ENCODE data around the gene FAM149A.
A peak's percentile ranks its signal among the peaks of the same experiment; 100 is the strongest.

The FAM149A gene

DNA sequence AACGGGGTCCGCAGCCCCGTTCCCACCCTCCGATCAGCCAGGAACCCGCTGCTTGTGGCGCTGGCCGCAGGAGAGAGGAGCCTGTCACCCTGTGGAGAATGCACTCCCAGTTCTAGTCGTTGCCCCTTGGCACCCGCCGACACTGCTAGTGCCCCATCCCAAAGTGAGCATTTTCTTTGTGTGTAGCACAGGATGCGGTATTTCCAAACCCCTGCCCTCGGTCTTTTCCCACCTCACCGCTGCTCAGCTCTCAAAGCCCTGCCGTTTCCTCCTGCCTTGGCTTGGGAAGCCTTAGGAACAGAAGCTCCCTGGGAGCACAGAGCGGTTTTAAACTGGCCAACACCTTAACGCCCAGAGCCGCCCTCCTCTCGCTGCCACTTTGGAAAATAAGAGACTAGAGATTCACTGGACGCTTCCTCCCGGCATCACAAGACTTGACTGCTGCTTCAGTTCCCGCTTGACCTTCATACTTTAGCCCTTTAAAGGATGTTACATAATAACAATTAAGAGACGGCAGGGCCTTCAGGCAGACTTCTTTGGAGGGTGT lies 87.6 kb downstream of the FAM149A start (continued):
- TF ChIP-seq ZBTB20 (tag by site-specific recombination; IDR thresholded peaks at IDR 0.05) (peak; percentile 75), ZNF350 (tag by site-specific recombination; IDR thresholded peaks at IDR 0.05) (no peak), ZBTB17 (tag by site-specific recombination; IDR thresholded peaks at IDR 0.05) (peak; percentile 57; the same call in 1 of the 2 replicates), ZEB2 (tag by site-specific recombination; IDR thresholded peaks at IDR 0.05) (no peak), ZNF10 (tag by site-specific recombination; IDR thresholded peaks at IDR 0.05) (no peak), ZNF19 (tag by site-specific recombination; IDR thresholded peaks at IDR 0.05; ENCODE audit: low read depth) (no peak), ZXDB (tag by site-specific recombination; IDR thresholded peaks at IDR 0.05) (no peak), KLF8 (tag by site-specific recombination; IDR thresholded peaks at IDR 0.05) (no peak), ZNF114 (tag by site-specific recombination; IDR thresholded peaks at IDR 0.05) (no peak), ZIC2 (tag by site-specific recombination; IDR thresholded peaks at IDR 0.05) (peak; percentile 70), REPIN1 (tag by site-specific recombination; IDR thresholded peaks at IDR 0.05; ENCODE audit: low read depth) (no peak), ZBTB8A (tag by site-specific recombination; IDR thresholded peaks at IDR 0.05) (peak; percentile 48; the same call in 1 of the 2 replicates), FEZF1 (tag by site-specific recombination; IDR thresholded peaks at IDR 0.05) (0 out of 2 replicates have a peak, but pooled peaks have one; percentile 11), ZNF23 (tag by site-specific recombination; IDR thresholded peaks at IDR 0.05; ENCODE audit: borderline replicate concordance) (no peak), KLF10 (tag by site-specific recombination; IDR thresholded peaks at IDR 0.05) (no peak), SETDB1 (IDR thresholded peaks at IDR 0.05; ENCODE audit: insufficient read length, low read length) (no peak), ZNF354C (tag by site-specific recombination; IDR thresholded peaks at IDR 0.05; ENCODE audit: borderline replicate concordance, low read depth) (no peak), ZNF366 (tag by site-specific recombination; conservative IDR thresholded peaks at IDR 0.05) (no peak), ZNF501 (tag by site-specific recombination; IDR thresholded peaks at IDR 0.05) (no peak), ZNF112 (tag by site-specific recombination; IDR thresholded peaks at IDR 0.05) (no peak), ZNF184 (tag by site-specific recombination; IDR thresholded peaks at IDR 0.05) (no peak), SALL2 (tag by site-specific recombination; IDR thresholded peaks at IDR 0.05; ENCODE audit: borderline replicate concordance) (no peak), IKZF3 (tag by site-specific recombination; IDR thresholded peaks at IDR 0.05) (no peak), ZNF777 (tag by site-specific recombination; IDR thresholded peaks at IDR 0.05; ENCODE audit: borderline replicate concordance) (no peak)
- TF ChIP-seq, protein P1, sequence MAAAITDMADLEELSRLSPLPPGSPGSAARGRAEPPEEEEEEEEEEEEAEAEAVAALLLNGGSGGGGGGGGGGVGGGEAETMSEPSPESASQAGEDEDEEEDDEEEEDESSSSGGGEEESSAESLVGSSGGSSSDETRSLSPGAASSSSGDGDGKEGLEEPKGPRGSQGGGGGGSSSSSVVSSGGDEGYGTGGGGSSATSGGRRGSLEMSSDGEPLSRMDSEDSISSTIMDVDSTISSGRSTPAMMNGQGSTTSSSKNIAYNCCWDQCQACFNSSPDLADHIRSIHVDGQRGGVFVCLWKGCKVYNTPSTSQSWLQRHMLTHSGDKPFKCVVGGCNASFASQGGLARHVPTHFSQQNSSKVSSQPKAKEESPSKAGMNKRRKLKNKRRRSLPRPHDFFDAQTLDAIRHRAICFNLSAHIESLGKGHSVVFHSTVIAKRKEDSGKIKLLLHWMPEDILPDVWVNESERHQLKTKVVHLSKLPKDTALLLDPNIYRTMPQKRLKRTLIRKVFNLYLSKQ (tag by site-specific recombination; IDR thresholded peaks at IDR 0.05; ENCODE audit: borderline replicate concordance), result no peak
- TF ChIP-seq, protein P2, sequence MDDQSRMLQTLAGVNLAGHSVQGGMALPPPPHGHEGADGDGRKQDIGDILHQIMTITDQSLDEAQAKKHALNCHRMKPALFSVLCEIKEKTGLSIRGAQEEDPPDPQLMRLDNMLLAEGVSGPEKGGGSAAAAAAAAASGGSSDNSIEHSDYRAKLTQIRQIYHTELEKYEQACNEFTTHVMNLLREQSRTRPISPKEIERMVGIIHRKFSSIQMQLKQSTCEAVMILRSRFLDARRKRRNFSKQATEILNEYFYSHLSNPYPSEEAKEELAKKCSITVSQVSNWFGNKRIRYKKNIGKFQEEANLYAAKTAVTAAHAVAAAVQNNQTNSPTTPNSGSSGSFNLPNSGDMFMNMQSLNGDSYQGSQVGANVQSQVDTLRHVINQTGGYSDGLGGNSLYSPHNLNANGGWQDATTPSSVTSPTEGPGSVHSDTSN (CRISPR knock-in tag; IDR thresholded peaks at IDR 0.05), result no peak
- TF ChIP-seq, protein P3, sequence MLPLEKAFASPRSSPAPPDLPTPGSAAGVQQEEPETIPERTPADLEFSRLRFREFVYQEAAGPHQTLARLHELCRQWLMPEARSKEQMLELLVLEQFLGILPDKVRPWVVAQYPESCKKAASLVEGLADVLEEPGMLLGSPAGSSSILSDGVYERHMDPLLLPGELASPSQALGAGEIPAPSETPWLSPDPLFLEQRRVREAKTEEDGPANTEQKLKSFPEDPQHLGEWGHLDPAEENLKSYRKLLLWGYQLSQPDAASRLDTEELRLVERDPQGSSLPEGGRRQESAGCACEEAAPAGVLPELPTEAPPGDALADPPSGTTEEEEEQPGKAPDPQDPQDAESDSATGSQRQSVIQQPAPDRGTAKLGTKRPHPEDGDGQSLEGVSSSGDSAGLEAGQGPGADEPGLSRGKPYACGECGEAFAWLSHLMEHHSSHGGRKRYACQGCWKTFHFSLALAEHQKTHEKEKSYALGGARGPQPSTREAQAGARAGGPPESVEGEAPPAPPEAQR (tag by site-specific recombination; IDR thresholded peaks at IDR 0.05), result no peak
- TF ChIP-seq, protein P4, sequence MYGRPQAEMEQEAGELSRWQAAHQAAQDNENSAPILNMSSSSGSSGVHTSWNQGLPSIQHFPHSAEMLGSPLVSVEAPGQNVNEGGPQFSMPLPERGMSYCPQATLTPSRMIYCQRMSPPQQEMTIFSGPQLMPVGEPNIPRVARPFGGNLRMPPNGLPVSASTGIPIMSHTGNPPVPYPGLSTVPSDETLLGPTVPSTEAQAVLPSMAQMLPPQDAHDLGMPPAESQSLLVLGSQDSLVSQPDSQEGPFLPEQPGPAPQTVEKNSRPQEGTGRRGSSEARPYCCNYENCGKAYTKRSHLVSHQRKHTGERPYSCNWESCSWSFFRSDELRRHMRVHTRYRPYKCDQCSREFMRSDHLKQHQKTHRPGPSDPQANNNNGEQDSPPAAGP (tag by site-specific recombination; IDR thresholded peaks at IDR 0.05), result no peak
- TF ChIP-seq, protein P5, sequence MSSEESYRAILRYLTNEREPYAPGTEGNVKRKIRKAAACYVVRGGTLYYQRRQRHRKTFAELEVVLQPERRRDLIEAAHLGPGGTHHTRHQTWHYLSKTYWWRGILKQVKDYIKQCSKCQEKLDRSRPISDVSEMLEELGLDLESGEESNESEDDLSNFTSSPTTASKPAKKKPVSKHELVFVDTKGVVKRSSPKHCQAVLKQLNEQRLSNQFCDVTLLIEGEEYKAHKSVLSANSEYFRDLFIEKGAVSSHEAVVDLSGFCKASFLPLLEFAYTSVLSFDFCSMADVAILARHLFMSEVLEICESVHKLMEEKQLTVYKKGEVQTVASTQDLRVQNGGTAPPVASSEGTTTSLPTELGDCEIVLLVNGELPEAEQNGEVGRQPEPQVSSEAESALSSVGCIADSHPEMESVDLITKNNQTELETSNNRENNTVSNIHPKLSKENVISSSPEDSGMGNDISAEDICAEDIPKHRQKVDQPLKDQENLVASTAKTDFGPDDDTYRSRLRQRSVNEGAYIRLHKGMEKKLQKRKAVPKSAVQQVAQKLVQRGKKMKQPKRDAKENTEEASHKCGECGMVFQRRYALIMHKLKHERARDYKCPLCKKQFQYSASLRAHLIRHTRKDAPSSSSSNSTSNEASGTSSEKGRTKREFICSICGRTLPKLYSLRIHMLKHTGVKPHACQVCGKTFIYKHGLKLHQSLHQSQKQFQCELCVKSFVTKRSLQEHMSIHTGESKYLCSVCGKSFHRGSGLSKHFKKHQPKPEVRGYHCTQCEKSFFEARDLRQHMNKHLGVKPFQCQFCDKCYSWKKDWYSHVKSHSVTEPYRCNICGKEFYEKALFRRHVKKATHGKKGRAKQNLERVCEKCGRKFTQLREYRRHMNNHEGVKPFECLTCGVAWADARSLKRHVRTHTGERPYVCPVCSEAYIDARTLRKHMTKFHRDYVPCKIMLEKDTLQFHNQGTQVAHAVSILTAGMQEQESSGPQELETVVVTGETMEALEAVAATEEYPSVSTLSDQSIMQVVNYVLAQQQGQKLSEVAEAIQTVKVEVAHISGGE (tag by site-specific recombination; conservative IDR thresholded peaks at IDR 0.05; ENCODE audit: low read depth), result no peak
- TF ChIP-seq, protein P6, sequence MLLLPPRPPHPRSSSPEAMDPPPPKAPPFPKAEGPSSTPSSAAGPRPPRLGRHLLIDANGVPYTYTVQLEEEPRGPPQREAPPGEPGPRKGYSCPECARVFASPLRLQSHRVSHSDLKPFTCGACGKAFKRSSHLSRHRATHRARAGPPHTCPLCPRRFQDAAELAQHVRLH (tag by site-specific recombination; IDR thresholded peaks at IDR 0.05), result no peak
- TF ChIP-seq, protein P7, sequence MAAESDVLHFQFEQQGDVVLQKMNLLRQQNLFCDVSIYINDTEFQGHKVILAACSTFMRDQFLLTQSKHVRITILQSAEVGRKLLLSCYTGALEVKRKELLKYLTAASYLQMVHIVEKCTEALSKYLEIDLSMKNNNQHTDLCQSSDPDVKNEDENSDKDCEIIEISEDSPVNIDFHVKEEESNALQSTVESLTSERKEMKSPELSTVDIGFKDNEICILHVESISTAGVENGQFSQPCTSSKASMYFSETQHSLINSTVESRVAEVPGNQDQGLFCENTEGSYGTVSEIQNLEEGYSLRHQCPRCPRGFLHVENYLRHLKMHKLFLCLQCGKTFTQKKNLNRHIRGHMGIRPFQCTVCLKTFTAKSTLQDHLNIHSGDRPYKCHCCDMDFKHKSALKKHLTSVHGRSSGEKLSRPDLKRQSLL (tag by site-specific recombination; IDR thresholded peaks at IDR 0.05), result no peak

All from HEK293 (cell line).